HG03575 (cell line): ENCODE data around the gene MSANTD1.

Experiments used
- ATAC-seq: cut with Tn5 transposase; IDR thresholded peaks from one replicate; pipeline ENCODE4 v1.9.1; 2021; ENCODE audit not compliant: unreplicated experiment, insufficient number of reproducible peaks, low FRiP score; ENCODE audit errors: extremely low read depth

MSANTD1 gene

GRCh38 chr4:3243136-3243780 is 5.7 kb upstream of the MSANTD1 start:
- no peak for ATAC-seq

DNA sequence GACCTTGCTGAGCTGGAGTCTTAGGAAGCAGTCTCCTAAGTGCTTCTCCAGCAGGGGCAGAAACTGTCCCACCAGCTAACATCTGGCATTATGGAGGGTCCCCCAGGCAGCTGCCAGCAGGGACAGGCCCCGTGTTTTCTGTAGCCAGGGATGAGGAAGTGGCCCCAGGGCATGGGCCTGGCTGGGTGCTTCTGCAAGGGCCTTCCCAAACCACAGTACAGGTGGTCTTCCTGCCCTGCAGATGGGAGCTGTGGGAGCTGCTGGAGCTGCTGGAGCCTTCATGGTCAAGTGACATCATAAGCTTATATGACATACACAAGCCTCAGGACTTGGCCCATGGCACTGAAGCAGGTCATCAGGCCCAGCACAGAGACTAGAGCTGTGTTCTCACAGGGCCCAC is 5.0 kb upstream of the MSANTD1 start:
- no peak for ATAC-seq

GRCh38 chr4:3244747-3245146 is 4.2 kb upstream of the MSANTD1 start:
- no peak for ATAC-seq

- ATAC-seq: no peak
Measured at GRCh38 chr4:3245676-3246075, 3.3 kb upstream of the MSANTD1 start.

DNA sequence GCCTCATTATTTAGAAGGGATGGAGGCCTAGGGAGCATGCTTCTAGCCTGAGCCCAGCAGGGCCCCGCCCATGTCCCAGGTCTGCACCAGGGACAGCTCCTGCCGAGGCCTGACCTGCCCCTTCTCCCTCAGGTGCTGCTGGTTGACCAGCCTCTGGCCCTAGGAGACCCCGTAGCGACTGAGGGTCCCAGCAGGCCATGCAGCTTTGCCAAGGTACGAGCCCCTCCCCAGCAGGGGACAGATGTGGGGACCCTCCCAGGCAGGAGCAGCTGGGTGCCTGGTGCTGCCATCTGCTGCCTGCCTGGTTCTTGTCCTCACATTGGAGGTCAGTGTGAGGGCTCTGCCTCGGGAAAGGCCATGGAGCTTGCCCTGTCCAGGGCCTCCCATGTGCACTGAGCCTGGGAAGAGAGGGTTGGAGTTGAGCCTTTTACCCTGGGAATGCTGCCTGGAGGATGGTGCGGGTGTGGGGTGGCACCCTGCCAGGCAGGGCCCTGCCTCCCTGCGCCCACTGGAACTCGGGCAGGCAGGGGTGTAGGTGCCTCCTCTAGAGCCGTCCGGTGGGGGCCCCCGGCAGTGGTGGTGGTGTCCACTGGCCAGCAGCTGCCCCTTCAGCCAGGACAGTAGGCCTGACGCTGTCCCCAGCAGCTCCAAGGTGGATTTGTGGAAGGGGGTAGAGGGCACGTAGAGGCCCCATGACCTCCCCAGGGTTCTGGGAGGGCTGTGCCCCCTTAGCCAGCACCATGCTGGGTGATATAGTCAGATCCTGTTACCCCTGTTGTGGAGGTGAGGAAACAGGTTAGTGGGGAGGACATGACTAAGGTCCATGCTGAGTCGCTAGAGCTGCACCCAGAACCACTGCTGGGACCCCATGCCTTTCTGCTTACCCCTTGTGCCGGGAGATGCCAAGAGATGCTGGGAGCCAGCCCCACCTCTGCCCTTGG is 2.2 kb upstream of the MSANTD1 start:
- no peak for ATAC-seq

DNA sequence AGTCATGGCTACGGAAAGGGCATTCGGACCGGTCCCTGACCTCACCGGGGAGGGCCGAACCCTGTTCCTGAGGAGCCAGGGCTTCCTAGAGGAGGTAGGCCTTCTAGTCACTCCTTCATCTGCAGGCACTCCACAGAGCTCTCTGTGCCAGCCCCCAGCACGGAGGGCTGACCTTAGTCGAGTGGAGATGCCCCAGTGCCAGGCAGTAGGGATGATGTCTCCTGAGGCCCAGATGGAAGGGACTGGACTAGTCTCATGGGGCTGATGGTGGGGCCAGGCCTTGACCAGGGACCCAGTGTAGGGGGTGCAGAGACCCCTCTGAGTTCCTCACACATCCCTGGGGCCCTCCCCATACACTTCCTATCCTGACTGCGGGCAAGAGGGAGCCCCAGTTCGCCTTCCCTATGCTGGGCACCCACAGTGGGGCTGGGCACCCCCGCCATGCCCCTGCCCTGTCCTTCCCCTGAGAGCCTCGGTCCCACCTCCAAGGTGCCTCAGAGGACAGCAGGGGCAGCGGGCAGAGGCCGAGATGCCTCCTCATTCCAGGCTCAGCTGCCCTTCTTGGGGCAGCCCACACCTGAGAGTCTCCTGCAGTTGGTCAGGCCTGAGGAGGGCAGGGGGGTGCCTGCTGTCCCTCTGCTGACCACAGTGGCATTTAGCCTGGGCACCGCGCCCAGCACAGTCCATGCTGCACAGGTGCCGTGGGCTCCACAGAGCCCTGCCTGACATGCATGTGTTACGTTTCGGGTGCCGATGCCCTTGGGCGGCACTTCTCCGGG is 1.4 kb upstream of the MSANTD1 start:
- ATAC-seq: no peak

- no peak for ATAC-seq
Measured at GRCh38 chr4:3248178-3248480, 830 bp upstream of the MSANTD1 start.

GRCh38 chr4:3249711-3250437 is 915 bp downstream of the MSANTD1 start:
- ATAC-seq: no peak

DNA sequence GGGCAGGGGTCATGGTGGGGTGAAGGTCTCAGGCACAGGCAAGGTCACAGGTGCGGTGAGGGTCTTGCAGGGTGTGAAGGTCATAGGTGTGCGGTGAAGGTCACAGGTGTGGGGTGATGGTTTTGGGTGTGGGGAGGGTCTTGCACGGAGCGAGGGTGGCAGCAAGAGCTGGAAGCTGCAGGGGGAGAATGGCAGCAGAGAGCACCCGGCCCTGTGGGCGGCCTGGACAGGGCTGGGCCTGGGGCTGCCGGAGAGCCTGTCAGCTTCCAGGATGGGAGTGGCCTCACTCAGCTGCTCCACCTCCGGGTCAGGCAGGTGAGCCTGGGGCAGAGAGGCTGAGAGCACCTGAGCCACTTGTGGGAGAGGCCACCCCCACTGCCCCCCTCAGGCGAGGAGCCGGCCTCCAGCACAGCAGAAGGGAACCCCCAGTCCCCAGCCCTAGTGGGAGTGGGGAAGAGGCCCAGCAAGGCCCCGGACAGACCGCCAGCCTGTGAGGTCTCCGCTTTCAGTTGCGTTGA is 1.5 kb downstream of the MSANTD1 start:
- no peak for ATAC-seq

DNA sequence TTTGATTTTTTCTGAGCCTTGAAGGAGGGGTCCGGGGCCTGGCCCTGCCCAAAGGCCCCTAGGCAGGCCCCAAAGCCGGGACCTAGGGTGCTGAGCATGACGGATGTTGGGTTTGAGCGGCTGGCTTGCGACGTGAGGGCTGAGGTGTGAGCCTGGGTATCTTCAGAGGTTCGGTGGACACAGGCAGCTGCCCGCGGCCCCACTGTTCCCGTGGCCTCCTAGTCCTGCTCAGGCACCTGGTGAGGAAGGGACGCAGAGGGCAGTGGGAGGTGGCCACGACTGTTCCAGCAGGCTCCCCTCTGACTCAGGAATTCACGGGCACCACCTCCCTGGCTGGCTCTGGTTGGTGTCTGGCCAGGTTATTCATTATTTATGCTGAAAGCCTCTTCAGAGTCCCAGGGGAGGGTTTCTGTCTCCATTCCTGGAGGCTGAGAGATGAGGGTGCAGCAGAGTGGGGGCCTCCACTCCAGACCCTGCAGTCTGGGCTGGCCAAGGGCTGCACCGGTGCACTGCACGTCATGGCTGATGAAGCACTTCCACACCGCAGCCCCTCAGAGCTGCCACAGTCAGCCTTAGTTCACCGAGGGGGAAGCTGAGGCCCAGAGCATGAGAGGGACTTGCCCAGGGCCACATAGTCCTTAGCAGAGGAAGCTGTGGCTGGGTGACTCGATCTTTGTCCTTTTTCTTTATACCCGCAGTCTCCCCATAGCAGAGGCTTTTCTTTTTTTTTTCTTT is 2.2 kb downstream of the MSANTD1 start:
- no peak for ATAC-seq

- no peak for ATAC-seq
Measured at GRCh38 chr4:3251691-3252479, 2.9 kb downstream of the MSANTD1 start.

DNA sequence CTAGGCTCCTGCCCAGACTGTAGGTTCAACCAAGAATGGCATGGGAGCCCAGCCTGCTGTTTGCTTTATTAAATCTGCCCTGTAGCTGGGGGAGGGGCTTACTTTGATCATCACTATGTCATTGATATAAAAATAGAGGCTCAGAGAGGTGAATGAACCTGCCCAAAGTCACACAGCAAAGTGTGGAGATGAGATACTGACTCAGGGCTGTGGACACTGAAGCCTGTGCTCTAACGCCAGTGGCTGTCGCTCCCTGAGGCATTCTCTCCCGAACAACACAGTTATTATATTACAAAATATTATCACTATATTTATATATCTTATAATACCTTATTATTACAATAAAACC is 3.5 kb downstream of the MSANTD1 start:
- ATAC-seq: no peak

- no peak for ATAC-seq
Measured at GRCh38 chr4:3252831-3253641, 4.1 kb downstream of the MSANTD1 start.

- ATAC-seq: no peak
Measured at GRCh38 chr4:3253808-3254207, 4.8 kb downstream of the MSANTD1 start.

- ATAC-seq: no peak
Measured at GRCh38 chr4:3254302-3255131, 5.6 kb downstream of the MSANTD1 start.

DNA sequence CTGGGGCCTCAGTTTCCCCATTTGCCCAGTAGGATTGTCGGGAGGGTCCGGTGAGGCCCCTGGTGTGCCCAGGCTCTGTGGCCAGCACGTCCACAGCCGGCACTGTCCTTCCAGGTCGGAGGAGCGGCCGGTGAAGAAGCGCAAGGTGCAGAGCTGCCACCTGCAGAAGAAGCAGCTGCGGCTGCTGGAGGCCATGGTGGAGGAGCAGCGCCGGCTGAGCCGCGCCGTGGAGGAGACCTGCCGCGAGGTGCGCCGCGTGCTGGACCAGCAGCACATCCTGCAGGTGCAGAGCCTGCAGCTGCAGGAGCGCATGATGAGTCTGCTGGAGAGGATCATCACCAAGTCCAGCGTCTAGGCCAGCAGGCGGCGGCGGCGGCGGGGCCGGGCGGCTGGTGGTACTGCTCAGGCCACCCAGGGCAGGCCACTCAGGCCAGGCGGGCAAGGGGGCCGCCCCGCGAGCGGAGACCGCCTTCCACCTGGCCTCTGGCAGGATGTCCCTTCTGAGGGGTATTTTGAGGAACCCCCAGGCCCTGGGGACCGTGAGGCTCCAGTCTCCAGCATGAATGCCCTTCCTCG is 6.7 kb downstream of the MSANTD1 start:
- ATAC-seq: no peak
